WERI-Rb-1 (cell line): ENCODE data around the gene FSTL4.
A peak's percentile ranks its signal among the peaks of the same experiment; 100 is the strongest.

ENCODE experiments used
- DNase-seq: peaks from one replicate; pipeline ENCODE4 v3.0.0-alpha.2; 2020
- H3K27ac ChIP-seq: fragments of 250-450 bp; sonication (Bioruptor Pico); 2 replicates; pipeline ENCODE4 v1.5.1; 2020; ENCODE audit warnings: mild to moderate bottlenecking, moderate library complexity
- H3K27me3 ChIP-seq: fragments of 250-450 bp; sonication (Bioruptor Pico); 2 replicates; pipeline ENCODE4 v1.5.1; 2021; ENCODE audit warnings: mild to moderate bottlenecking, low read depth, moderate library complexity; ENCODE audit not compliant: insufficient read depth, severe bottlenecking
- H3K36me3 ChIP-seq: fragments of 250-450 bp; sonication (Bioruptor Pico); 2 replicates; pipeline ENCODE4 v1.5.1; 2020; ENCODE audit warnings: mild to moderate bottlenecking, moderate library complexity
- H3K4me3 ChIP-seq: 2 replicates; pipeline ENCODE4 v1.5.1; 2011; ENCODE audit warnings: low read depth, mild to moderate bottlenecking, control low read depth, low read length
- H3K9me3 ChIP-seq: fragments of 250-450 bp; sonication (Bioruptor Pico); 2 replicates; pipeline ENCODE4 v1.5.1; 2021; ENCODE audit warnings: mild to moderate bottlenecking, moderate library complexity; ENCODE audit not compliant: severe bottlenecking
- TF ChIP-seq, protein P1 (sequence below): IDR thresholded peaks from 2 replicates; pipeline ENCODE4 v1.5.1; 2011; ENCODE audit warnings: low read depth, mild to moderate bottlenecking, control low read depth, inconsistent platforms, low read length

Gene FSTL4

DNA sequence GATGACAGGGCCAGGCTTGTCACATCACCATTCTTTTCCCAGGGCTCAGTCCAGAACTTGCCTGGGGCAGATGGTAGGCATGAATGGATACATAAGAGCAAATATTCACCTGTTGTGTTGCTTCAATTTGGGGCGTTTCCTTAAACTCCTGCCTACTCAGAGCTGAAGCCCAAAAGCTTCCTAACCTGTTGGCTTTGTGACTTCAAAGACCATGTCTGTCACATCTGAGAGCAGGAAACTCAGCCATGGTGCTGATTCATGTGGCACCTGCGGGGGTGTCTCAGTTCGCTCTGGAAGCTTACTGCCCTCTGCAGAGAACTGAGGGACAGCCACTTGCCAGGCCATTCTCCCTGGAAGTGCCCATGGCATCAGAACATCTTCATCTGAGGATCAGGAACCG lies 313.9 kb downstream of the FSTL4 start:
- Histone ChIP-seq H3K36me3 (no peaks in the 10 kb centered on the region), H3K27ac (no peak overlapping the region), H3K4me3 (no peak overlapping the region), H3K27me3 (no peaks in the 10 kb centered on the region), H3K9me3 (no peaks in the 10 kb centered on the region)
- DNase-seq: no peak
- TF ChIP-seq, protein P1, sequence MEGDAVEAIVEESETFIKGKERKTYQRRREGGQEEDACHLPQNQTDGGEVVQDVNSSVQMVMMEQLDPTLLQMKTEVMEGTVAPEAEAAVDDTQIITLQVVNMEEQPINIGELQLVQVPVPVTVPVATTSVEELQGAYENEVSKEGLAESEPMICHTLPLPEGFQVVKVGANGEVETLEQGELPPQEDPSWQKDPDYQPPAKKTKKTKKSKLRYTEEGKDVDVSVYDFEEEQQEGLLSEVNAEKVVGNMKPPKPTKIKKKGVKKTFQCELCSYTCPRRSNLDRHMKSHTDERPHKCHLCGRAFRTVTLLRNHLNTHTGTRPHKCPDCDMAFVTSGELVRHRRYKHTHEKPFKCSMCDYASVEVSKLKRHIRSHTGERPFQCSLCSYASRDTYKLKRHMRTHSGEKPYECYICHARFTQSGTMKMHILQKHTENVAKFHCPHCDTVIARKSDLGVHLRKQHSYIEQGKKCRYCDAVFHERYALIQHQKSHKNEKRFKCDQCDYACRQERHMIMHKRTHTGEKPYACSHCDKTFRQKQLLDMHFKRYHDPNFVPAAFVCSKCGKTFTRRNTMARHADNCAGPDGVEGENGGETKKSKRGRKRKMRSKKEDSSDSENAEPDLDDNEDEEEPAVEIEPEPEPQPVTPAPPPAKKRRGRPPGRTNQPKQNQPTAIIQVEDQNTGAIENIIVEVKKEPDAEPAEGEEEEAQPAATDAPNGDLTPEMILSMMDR: no peak

DNA sequence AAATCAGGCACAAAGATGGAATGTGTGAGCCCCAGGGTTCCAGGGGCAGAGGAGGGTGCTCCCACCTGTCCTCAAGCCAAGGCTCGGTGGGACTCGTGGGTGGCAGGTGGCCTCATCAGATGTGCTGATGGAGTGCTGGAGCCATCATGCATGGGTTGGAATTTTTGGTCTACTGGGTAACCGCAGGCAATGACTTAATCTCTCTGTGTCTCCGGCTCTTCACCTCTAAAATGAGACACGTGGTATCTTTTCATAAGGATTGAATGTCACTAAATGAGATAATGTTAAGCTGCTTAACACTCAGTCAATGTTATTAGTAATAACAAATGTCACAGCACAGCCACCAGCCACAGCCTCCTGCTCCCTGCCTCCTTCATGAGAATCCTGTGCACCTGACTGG lies 315.0 kb downstream of the FSTL4 start:
- Histone ChIP-seq H3K27me3 (no peaks in the 10 kb centered on the region), H3K36me3 (no peaks in the 10 kb centered on the region), H3K4me3 (no peak overlapping the region), H3K9me3 (no peaks in the 10 kb centered on the region), H3K27ac (no peak overlapping the region)
- TF ChIP-seq, protein P1: no peak
- peak; percentile 66 for DNase-seq

DNA sequence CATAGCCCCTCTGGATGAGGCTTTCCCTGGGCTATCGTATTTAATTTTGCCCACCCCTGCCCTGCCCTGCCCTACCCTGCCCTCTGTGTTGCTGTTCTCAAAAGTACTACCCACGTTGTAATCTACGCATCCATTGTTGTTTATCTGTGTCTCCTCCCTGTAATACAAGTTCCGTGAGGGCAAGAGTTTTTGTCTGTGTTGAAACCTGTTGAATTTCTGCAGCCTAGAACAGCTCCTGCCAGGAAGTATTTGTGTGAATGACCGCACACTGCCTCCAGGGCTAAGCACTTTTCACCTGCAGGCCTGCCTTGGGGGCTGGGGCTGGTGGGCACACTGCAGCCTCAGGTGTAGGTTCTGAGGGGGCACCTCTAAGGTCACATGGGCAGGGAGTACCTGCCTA lies 315.7 kb downstream of the FSTL4 start:
- Histone ChIP-seq H3K4me3 (no peak overlapping the region), H3K27me3 (no peaks in the 10 kb centered on the region), H3K9me3 (no peaks in the 10 kb centered on the region), H3K27ac (no peak overlapping the region), H3K36me3 (no peaks in the 10 kb centered on the region)
- TF ChIP-seq, protein P1: no peak
- no peak for DNase-seq

DNA sequence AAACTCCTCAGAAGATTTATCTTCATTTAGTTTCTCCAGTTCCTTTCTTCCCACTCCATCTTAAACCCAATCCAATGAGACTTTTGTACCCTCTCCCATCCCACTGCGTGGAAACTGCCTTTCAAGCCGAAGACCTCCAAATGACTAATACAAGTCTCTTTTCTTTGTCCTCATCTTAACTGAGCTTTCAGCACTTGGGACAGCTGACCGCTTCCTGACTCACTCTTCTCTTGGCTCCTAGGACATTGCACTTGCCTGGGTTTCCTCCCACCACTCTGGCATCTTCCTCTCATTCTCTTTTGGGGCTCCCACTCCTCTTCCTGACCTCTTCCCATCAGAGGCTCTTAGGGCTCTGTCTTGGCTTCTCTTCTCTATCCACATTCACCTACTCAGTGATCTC lies 316.8 kb downstream of the FSTL4 start:
- Histone ChIP-seq H3K27me3 (no peaks in the 10 kb centered on the region), H3K36me3 (no peaks in the 10 kb centered on the region), H3K9me3 (no peaks in the 10 kb centered on the region), H3K4me3 (no peak overlapping the region), H3K27ac (no peak overlapping the region)
- DNase-seq: no peak
- TF ChIP-seq, protein P1: no peak

DNA sequence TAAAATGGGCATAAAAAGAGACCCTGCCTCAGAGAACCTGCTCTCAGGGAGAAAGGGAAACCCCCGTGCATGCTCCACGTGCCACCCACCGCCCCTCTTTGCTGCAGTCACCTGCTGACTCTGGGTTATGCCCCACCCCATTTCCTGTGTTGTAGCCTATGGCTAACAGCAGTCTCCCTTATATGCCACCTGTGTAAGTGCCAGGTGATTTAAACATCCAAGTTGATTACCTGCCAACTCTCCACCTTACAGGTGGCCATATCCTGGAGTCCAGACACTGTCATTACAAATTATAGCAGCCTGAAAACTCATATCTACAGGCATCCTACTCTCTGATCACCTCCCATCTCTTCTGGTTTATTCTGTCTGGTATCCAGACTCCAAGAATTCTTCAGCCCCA lies 318.0 kb downstream of the FSTL4 start:
- DNase-seq: no peak
- Histone ChIP-seq H3K27ac (no peak overlapping the region), H3K27me3 (no peaks in the 10 kb centered on the region), H3K36me3 (no peaks in the 10 kb centered on the region), H3K4me3 (no peak overlapping the region), H3K9me3 (no peaks in the 10 kb centered on the region)
- TF ChIP-seq, protein P1: no peak

DNA sequence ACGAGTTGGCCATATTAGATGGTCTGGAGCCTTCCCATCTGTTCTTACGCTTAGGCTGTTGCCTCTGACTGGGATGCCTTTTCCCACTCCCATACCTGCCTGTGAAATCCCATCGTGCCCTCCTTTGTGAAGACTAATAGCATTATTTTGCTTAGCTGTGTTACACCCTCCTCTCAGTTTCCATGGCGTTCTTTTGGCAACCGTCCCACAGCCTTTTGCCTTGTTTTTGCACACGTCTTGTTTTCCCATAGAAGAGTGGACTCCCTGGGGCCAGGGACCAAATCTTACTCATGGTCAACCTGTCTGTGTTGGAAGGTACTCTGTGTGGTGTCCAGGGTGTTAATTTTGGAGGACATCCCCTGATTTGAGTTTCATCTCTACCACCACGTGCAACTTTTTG lies 318.4 kb downstream of the FSTL4 start:
- no peak for DNase-seq
- H3K27me3 ChIP-seq: no peaks in the 10 kb centered on the region
- H3K4me3 ChIP-seq: no peak overlapping the region
- H3K27ac ChIP-seq: no peak overlapping the region
- no peaks in the 10 kb centered on the region for H3K9me3 ChIP-seq
- H3K36me3 ChIP-seq: no peaks in the 10 kb centered on the region
- TF ChIP-seq, protein P1: no peak
